ENCODE measurements around the gene ADAMTS1.
A peak's percentile ranks its signal among the peaks of the same experiment; 100 is the strongest.

Gene ADAMTS1

GRCh38 chr21:26810266-26810665 lies 34.9 kb downstream of the ADAMTS1 start:
- H3K4me3 ChIP-seq (replicated peaks in 1 of 2; ENCODE audit: low read depth in 2 of 2, low read length in 2 of 2) = no peak overlapping the region
- DNase-seq (ENCODE audit: low read depth in 2 of 2) = peak in 1 of 2 donors; percentile 28
- no peak for TF ChIP-seq CTCF (IDR thresholded peaks at IDR 0.05; ENCODE audit: low read depth, low read length)

DNA sequence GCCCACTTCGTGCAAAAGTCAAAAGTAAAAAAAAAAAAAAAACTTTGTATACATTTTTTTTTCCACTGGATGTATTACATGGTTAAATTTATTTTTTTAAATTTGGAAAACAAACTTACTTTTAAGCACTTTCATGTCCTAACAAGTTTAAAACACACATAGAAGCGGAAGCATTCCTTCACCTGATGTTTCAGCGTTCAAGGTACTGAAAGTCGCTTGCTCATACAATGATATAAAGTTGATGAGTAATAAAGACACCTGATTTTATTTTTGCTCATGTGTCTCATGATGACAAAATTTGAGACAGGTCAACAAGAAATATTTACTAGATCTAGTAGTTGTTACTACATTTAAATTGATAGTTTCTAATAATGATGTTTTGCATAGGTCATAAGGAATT lies 35.5 kb downstream of the ADAMTS1 start:
- H3K4me3 ChIP-seq (replicated peaks in 1 of 2; ENCODE audit: low read depth in 2 of 2, low read length in 2 of 2) = no peak overlapping the region
- DNase-seq (ENCODE audit: low read depth in 2 of 2) = no peak
- no peak for TF ChIP-seq CTCF (IDR thresholded peaks at IDR 0.05; ENCODE audit: low read depth, low read length)

DNA sequence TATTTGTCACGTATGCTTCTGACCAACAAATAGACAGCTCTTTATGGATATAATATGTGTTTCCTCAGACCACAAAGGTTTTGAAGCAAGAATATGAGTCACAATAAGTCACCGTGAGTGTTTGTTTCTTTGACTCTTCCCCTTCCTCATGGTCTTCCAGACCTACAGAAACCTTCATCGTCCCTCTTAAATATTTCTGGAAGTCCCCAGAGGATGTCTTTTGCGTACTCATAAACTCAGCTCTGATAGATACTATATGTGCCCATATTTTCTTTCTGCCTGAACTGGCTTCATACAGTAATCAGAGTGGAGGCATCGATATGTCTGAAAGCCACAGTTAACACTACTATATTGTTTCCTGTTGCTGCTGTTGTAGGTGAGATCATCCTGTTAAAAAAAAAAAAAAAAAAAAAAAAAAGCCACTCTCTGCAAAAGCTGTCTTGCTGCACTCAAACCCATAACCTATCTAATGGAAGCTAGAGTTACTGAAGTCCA lies 38.4 kb downstream of the ADAMTS1 start:
- TF ChIP-seq CTCF (IDR thresholded peaks at IDR 0.05; ENCODE audit: low read depth, low read length) = no peak
- no peak overlapping the region for H3K4me3 ChIP-seq (replicated peaks in 1 of 2; ENCODE audit: low read depth in 2 of 2, low read length in 2 of 2)
- peak in 1 of 2 donors; percentile 87 for DNase-seq (ENCODE audit: low read depth in 2 of 2)

DNA sequence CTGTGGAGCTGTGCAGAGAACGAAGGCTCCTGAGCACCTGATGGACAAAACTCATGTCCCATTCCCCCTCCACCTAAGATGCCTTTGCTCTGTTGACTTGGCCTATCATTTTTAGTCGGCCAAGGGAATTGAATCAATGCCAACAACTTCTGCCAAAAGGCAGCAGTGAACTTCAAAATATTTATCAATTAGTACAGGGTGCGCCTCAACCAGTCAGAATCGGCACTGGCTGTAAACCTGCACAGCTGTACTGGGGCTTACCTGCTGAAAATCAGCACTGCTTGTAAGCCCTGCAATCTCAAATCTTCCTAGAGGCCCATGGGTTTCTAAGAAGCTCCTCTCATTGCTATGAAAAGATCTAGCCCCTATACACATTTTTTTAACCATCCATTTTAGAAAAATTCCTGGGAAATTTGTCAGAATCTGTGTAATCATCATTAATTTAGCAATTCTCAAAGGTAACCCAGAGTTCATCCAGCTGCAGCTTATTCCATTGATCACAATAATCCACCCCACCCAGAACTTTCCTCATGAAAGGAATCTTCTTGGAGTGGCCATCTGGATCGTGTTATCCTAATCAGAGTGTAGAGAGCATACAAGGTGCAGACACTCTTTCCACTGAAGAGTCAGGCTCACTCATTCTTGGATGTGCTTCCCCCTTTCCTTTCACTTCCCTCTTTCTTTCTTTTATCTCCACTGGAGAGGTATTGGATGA lies 40.2 kb downstream of the ADAMTS1 start:
- no peak overlapping the region for H3K4me3 ChIP-seq (replicated peaks in 1 of 2; ENCODE audit: low read depth in 2 of 2, low read length in 2 of 2)
- TF ChIP-seq CTCF (IDR thresholded peaks at IDR 0.05; ENCODE audit: low read depth, low read length) = no peak
- DNase-seq (ENCODE audit: low read depth in 2 of 2) = no peak

GRCh38 chr21:26801498-26801897 lies 43.7 kb downstream of the ADAMTS1 start:
- TF ChIP-seq CTCF (IDR thresholded peaks at IDR 0.05; ENCODE audit: low read depth, low read length) = no peak
- no peak overlapping the region for H3K4me3 ChIP-seq (replicated peaks in 1 of 2; ENCODE audit: low read depth in 2 of 2, low read length in 2 of 2)
- DNase-seq (ENCODE audit: low read depth in 2 of 2) = peak; percentile 89

- peak; percentile 69 to 73 for DNase-seq (ENCODE audit: low read depth in 2 of 2)
- no peak overlapping the region for H3K4me3 ChIP-seq (replicated peaks in 1 of 2; ENCODE audit: low read depth in 2 of 2, low read length in 2 of 2)
- TF ChIP-seq CTCF (IDR thresholded peaks at IDR 0.05; ENCODE audit: low read depth, low read length) = no peak
These were observed 44.2 kb downstream of the ADAMTS1 start for GRCh38 chr21:26800970-26801431.
